ENCODE data around the gene ZNF614.
"Not testable (repeated sequence)": the region's sequence is repeated elsewhere in the genome, so short reads cannot be mapped to it uniquely, and the experiment has no call there.

ZNF614 gene

GRCh38 chr19:52028780-52029123 is 573 bp upstream of the ZNF614 start:
- Histone ChIP-seq H3K36me3 (ENCODE audit: insufficient read depth, low read length) (peaks cover 52% of the 10 kb centered on the region), H3K4me1 (ENCODE audit: insufficient read depth, low read length) (no peaks in the 10 kb centered on the region; the same call in 1 of the 2 replicates), H3K9me3 (ENCODE audit: insufficient read depth, low read depth, low read length) (peaks cover 34% of the 10 kb centered on the region), H3K27ac (ENCODE audit: low read depth, low read length) (peak overlapping the region; percentile 94), H3K9ac (ENCODE audit: low read depth, low read length) (peak overlapping the region; percentile 96), H3K4me3 (ENCODE audit: low read length) (peak overlapping the region; percentile 91), H3K27me3 (ENCODE audit: insufficient read depth, low read length) (no peaks in the 10 kb centered on the region)
- WGBS = under 1% methylated on average over 4 of the region's 5 CpGs

GRCh38 chr19:52026255-52026990 is 1.8 kb downstream of the ZNF614 start:
- H3K9me3 ChIP-seq (ENCODE audit: insufficient read depth, low read depth, low read length) = peaks cover 27% of the 10 kb centered on the region
- H3K9ac ChIP-seq (ENCODE audit: low read depth, low read length); H3K4me1 ChIP-seq (ENCODE audit: insufficient read depth, low read length); H3K27me3 ChIP-seq (ENCODE audit: insufficient read depth, low read length): not testable (repeated sequence)
- H3K27ac ChIP-seq (ENCODE audit: low read depth, low read length) = peak overlapping the region; percentile 9; the same call in 1 of the 2 replicates
- H3K4me3 ChIP-seq (ENCODE audit: low read length) = peak overlapping the region; percentile 91
- WGBS = 90% methylated on average over 15 of the region's 15 CpGs
- peaks cover 49% of the 10 kb centered on the region for H3K36me3 ChIP-seq (ENCODE audit: insufficient read depth, low read length)

GRCh38 chr19:52024478-52024877 is 3.7 kb downstream of the ZNF614 start:
- Histone ChIP-seq H3K9me3 (ENCODE audit: insufficient read depth, low read depth, low read length) (peaks cover 21% of the 10 kb centered on the region; the same call in 1 of the 2 replicates), H3K36me3 (ENCODE audit: insufficient read depth, low read length) (peaks cover 63% of the 10 kb centered on the region)
- not testable (repeated sequence) for H3K4me1 ChIP-seq (ENCODE audit: insufficient read depth, low read length); H3K27ac ChIP-seq (ENCODE audit: low read depth, low read length); H3K4me3 ChIP-seq (ENCODE audit: low read length); H3K9ac ChIP-seq (ENCODE audit: low read depth, low read length); H3K27me3 ChIP-seq (ENCODE audit: insufficient read depth, low read length)
- 93% methylated on average over 4 of the region's 4 CpGs for WGBS

- peaks cover 21% of the 10 kb centered on the region; the same call in 1 of the 2 replicates for H3K9me3 ChIP-seq (ENCODE audit: insufficient read depth, low read depth, low read length)
These were observed 6.0 kb downstream of the ZNF614 start for GRCh38 chr19:52022193-52022592.

GRCh38 chr19:52020506-52020905 is 7.7 kb downstream of the ZNF614 start:
- Histone ChIP-seq H3K27me3 (ENCODE audit: insufficient read depth, low read length) (no peaks in the 10 kb centered on the region), H3K9me3 (ENCODE audit: insufficient read depth, low read depth, low read length) (peaks cover 21% of the 10 kb centered on the region; the same call in 1 of the 2 replicates), H3K27ac (ENCODE audit: low read depth, low read length) (no peak overlapping the region), H3K36me3 (ENCODE audit: insufficient read depth, low read length) (peaks cover 98% of the 10 kb centered on the region), H3K4me3 (ENCODE audit: low read length) (no peak overlapping the region), H3K9ac (ENCODE audit: low read depth, low read length) (no peak overlapping the region), H3K4me1 (ENCODE audit: insufficient read depth, low read length) (no peaks in the 10 kb centered on the region)
- 98% methylated on average over 4 of the region's 4 CpGs for WGBS

More at GRCh38 chr19:52022193-52022592, 6.0 kb downstream of the ZNF614 start:
- WGBS = 96% methylated on average over 14 of the region's 15 CpGs
- no peak overlapping the region for H3K9ac ChIP-seq (ENCODE audit: low read depth, low read length)
- no peaks in the 10 kb centered on the region for H3K4me1 ChIP-seq (ENCODE audit: insufficient read depth, low read length)
- no peak overlapping the region for H3K4me3 ChIP-seq (ENCODE audit: low read length)
- no peak overlapping the region for H3K27ac ChIP-seq (ENCODE audit: low read depth, low read length)
- no peaks in the 10 kb centered on the region for H3K27me3 ChIP-seq (ENCODE audit: insufficient read depth, low read length)
- peaks cover 86% of the 10 kb centered on the region for H3K36me3 ChIP-seq (ENCODE audit: insufficient read depth, low read length)

- H3K4me1 ChIP-seq (ENCODE audit: insufficient read depth, low read length) = peaks cover 4% of the 10 kb centered on the region
These were observed 17.5 kb downstream of the ZNF614 start for GRCh38 chr19:52010674-52011073.

GRCh38 chr19:52007806-52008557 is 20.2 kb downstream of the ZNF614 start, which contains the start of gene ZNF615:
ZNF615 (minus strand) TSS chr19:52008211; CDS start chr19:52003711, 4,500 bp downstream.
- Histone ChIP-seq H3K9ac (ENCODE audit: low read depth, low read length) (peak within 1 kb of the TSS; percentile 95), H3K4me3 (ENCODE audit: low read length) (peak within 1 kb of the TSS; percentile 96), H3K9me3 (ENCODE audit: insufficient read depth, low read depth, low read length) (peaks cover 3% of the 10 kb centered on the region; the same call in 1 of the 2 replicates), H3K36me3 (ENCODE audit: insufficient read depth, low read length) (peaks cover 14% of the 10 kb centered on the region), H3K27ac (ENCODE audit: low read depth, low read length) (peak within 1 kb of the TSS; percentile 87), H3K27me3 (ENCODE audit: insufficient read depth, low read length) (no peaks in the 10 kb centered on the region), H3K4me1 (ENCODE audit: insufficient read depth, low read length) (peaks cover 4% of the 10 kb centered on the region)
- under 1% methylated on average over 44 of the region's 44 CpGs for WGBS

More at GRCh38 chr19:52010674-52011073, 17.5 kb downstream of the ZNF614 start:
- Histone ChIP-seq H3K27me3 (ENCODE audit: insufficient read depth, low read length) (no peaks in the 10 kb centered on the region), H3K27ac (ENCODE audit: low read depth, low read length) (no peak overlapping the region), H3K4me3 (ENCODE audit: low read length) (no peak overlapping the region), H3K9me3 (ENCODE audit: insufficient read depth, low read depth, low read length) (peaks cover 3% of the 10 kb centered on the region; the same call in 1 of the 2 replicates), H3K36me3 (ENCODE audit: insufficient read depth, low read length) (peaks cover 31% of the 10 kb centered on the region), H3K9ac (ENCODE audit: low read depth, low read length) (no peak overlapping the region)
- 100% methylated on average over 1 of the region's 1 CpG for WGBS

GRCh38 chr19:52007451-52007805 is 20.8 kb downstream of the ZNF614 start:
- Histone ChIP-seq H3K4me3 (ENCODE audit: low read length) (peak overlapping the region; percentile 96), H3K36me3 (ENCODE audit: insufficient read depth, low read length) (peaks cover 12% of the 10 kb centered on the region), H3K4me1 (ENCODE audit: insufficient read depth, low read length) (peaks cover 4% of the 10 kb centered on the region), H3K27ac (ENCODE audit: low read depth, low read length) (no peak overlapping the region), H3K27me3 (ENCODE audit: insufficient read depth, low read length) (no peaks in the 10 kb centered on the region), H3K9ac (ENCODE audit: low read depth, low read length) (peak overlapping the region; percentile 95), H3K9me3 (ENCODE audit: insufficient read depth, low read depth, low read length) (peaks cover 3% of the 10 kb centered on the region; the same call in 1 of the 2 replicates)
- WGBS = 2% methylated on average over 9 of the region's 9 CpGs

GRCh38 chr19:51994048-51994644 is 34.0 kb downstream of the ZNF614 start:
- Histone ChIP-seq H3K9ac (ENCODE audit: low read depth, low read length) (no peak overlapping the region), H3K9me3 (ENCODE audit: insufficient read depth, low read depth, low read length) (peaks cover 79% of the 10 kb centered on the region), H3K36me3 (ENCODE audit: insufficient read depth, low read length) (peaks cover 81% of the 10 kb centered on the region), H3K27ac (ENCODE audit: low read depth, low read length) (no peak overlapping the region), H3K4me3 (ENCODE audit: low read length) (no peak overlapping the region), H3K4me1 (ENCODE audit: insufficient read depth, low read length) (no peaks in the 10 kb centered on the region), H3K27me3 (ENCODE audit: insufficient read depth, low read length) (no peaks in the 10 kb centered on the region)
- 100% methylated on average over 2 of the region's 2 CpGs for WGBS

GRCh38 chr19:51993422-51993821 is 34.8 kb downstream of the ZNF614 start:
- no peaks in the 10 kb centered on the region for H3K4me1 ChIP-seq (ENCODE audit: insufficient read depth, low read length)
- no peak overlapping the region for H3K9ac ChIP-seq (ENCODE audit: low read depth, low read length)
- H3K27me3 ChIP-seq (ENCODE audit: insufficient read depth, low read length) = no peaks in the 10 kb centered on the region
- peaks cover 73% of the 10 kb centered on the region for H3K36me3 ChIP-seq (ENCODE audit: insufficient read depth, low read length)
- peaks cover 76% of the 10 kb centered on the region for H3K9me3 ChIP-seq (ENCODE audit: insufficient read depth, low read depth, low read length)
- WGBS = 98% methylated on average over 10 of the region's 10 CpGs
- no peak overlapping the region for H3K27ac ChIP-seq (ENCODE audit: low read depth, low read length)
- H3K4me3 ChIP-seq (ENCODE audit: low read length) = no peak overlapping the region
